HEK293T (cell line): Measurements from ENCODE around the gene AIFM1.

ENCODE experiments used
- FOXA1 ChIP-seq: fragments of 450-650 bp; IDR thresholded peaks from 2 replicates; pipeline ENCODE4 v1.6.1; 2016; ENCODE audit warnings: mild to moderate bottlenecking
- FOXM1 ChIP-seq: fragments of 450-650 bp; IDR thresholded peaks from 2 replicates; pipeline ENCODE4 v1.6.1; 2017; ENCODE audit warnings: mild to moderate bottlenecking, borderline replicate concordance
- NFRKB ChIP-seq: fragments of 450-650 bp; IDR thresholded peaks from 2 replicates; pipeline ENCODE4 v1.6.1; 2016; ENCODE audit warnings: mild to moderate bottlenecking, moderate library complexity
- SP1 ChIP-seq: fragments of 450-650 bp; IDR thresholded peaks from 2 replicates; pipeline ENCODE4 v1.6.1; 2017
- TF ChIP-seq, protein P1 (sequence below): fragments of 450-650 bp; IDR thresholded peaks from 2 replicates; pipeline ENCODE4 v1.6.1; 2016

DNA sequence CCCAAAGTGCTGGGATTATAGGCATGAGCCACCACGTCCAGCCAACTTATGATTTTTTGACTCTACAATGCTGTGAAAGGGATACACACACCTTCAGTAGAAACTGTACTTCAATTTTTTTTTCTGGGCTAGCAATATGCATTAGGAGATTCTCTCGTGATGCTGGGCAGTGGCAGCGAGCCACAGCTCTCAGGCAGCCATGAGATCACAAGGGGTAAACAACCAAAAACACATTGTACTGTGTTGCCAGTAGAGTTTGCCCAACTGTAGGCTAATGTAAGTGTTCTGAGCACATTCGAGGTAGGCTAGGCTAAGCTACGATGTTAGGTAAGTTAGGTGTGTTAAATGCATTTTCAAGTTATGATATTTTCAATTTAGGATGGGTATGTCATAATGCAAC lies 31.8 kb upstream of the AIFM1 start:
- TF ChIP-seq FOXM1, result no peak
- no peak for TF ChIP-seq SP1
- no peak for TF ChIP-seq FOXA1
- TF ChIP-seq, protein P1, sequence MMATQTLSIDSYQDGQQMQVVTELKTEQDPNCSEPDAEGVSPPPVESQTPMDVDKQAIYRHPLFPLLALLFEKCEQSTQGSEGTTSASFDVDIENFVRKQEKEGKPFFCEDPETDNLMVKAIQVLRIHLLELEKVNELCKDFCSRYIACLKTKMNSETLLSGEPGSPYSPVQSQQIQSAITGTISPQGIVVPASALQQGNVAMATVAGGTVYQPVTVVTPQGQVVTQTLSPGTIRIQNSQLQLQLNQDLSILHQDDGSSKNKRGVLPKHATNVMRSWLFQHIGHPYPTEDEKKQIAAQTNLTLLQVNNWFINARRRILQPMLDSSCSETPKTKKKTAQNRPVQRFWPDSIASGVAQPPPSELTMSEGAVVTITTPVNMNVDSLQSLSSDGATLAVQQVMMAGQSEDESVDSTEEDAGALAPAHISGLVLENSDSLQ, result no peak
- no peak for TF ChIP-seq NFRKB
